Astrocyte of the cerebellum (primary cell): ENCODE results near the gene MED12L.
A peak's percentile ranks its signal among the peaks of the same experiment; 100 is the strongest.

Source experiments
- DNase-seq: peaks from one replicate; pipeline ENCODE4 v3.0.0-alpha.2; 2011; ENCODE audit warnings: low read depth
- H3K4me3 ChIP-seq: 2 replicates; pipeline ENCODE4 v1.5.1; 2011; ENCODE audit warnings: mild to moderate bottlenecking, low read depth, low read length, moderate library complexity
- CTCF ChIP-seq: IDR thresholded peaks from 2 replicates; pipeline ENCODE4 v1.5.1; 2012; ENCODE audit warnings: low read length, low read depth, moderate library complexity, mild to moderate bottlenecking; ENCODE audit errors: missing control alignments
- in situ Hi-C: cut with HindIII; loops from 2 replicates; pipeline ENCODE4 v1.10.0; 2017; ENCODE audit warnings: low sequenced_read_pairs

MED12L gene

DNA sequence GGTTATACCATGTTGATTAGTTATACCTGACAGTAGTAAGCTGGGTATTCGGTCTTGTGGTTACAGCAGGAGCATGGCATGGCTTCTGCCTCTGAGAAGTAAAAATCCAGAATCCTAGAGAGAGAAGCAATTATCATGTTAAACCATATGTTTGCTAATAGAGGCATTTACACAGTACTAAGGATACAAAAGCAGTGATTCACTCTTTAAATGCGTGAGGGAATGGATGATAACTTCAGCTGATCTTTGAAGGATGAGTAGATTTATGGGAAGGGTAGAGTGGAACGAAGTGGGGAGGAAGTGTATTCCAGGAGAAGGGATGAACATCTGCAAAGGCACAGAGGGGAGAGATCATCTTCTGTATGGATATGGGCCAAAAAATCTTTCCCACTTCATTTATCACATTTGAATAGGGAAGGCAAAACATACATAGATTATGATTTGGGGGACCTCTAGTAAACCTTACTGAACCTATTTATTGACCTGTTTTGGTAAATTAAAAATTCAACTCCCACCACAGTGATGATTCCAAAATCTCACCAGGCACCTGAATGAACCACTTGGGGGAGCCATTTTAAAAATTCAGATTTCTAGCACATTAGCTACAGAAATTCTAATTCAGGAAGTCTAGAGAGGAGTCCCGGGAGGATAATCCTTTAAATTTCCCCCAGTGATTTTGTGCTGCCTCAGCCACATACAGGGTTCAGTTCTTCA is 340.3 kb downstream of the MED12L start:
- H3K4me3 ChIP-seq: no peak overlapping the region
- in situ Hi-C loops: no loop called here
- no peak for DNase-seq
- TF ChIP-seq CTCF: no peak

DNA sequence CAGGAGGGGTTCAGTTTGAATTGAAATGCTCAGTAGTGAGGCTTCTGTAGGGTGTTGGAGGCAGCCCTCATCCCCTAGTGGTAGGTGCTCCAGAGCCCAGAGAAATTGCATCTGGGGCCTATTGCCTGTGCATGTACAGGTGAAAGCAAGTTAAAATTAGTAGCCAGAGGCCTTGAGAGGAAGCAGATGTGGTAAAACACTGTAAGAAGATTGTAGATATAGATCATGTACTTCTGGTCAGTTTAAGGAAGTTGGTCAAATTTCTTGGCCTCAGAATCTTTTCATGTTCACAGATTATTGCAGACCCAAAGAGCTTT is 340.8 kb downstream of the MED12L start:
- in situ Hi-C loops: no loop called here
- DNase-seq: no peak
- H3K4me3 ChIP-seq: no peak overlapping the region
- TF ChIP-seq CTCF: peak; percentile 28

DNA sequence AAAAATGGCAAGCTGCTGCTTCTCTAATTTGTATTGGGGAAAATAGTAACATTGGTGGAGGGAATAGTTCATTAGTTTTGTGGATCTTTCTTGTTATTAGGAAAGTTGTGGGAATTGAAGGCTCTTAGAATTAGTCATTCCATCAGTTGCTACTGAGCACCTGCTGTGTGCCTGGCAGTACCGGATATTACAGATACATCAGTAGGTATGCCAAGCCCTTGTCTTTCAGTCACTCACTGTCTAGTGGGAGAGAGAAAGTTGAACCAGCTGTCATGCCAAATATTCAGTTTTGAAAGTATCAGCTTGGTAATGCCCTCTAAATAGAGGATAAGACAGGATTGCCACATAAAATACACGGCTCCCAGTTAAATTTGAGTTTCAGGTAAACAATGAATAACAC is 342.9 kb downstream of the MED12L start:
- TF ChIP-seq CTCF: no peak
- H3K4me3 ChIP-seq: no peak overlapping the region
- no peak for DNase-seq
- in situ Hi-C loops: no loop called here

DNA sequence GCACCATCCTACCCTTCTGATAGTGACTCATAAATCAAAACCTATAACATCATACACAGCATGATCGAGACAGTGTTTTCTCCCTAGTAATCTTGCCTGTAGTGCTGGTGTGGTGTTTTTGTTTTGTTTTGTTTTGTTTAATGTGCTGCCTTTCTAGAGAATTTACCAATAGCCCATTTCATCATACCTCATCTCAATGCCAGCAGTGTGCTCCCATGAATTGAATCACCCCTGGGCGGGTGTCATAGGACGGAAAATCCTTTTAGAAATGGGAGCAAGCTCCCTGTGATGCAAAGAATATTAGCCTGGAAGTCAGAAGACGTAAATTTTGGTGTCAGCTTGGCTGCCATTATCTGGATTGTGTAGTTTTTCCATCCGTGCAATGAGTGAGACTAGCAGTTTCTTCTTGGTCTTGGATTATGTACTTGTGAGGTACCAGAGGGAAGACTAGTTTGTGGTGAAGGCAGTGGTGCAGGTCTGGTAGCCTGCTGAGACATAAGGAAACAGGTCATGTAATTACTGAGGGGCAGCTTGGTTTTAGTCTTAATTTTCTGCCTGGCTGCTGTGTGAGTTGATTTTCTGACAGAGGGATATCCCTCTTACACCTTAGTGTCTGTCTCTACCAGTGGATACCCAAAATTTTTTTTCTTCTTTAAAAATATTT is 345.5 kb downstream of the MED12L start:
- in situ Hi-C loops: no loop called here

DNA sequence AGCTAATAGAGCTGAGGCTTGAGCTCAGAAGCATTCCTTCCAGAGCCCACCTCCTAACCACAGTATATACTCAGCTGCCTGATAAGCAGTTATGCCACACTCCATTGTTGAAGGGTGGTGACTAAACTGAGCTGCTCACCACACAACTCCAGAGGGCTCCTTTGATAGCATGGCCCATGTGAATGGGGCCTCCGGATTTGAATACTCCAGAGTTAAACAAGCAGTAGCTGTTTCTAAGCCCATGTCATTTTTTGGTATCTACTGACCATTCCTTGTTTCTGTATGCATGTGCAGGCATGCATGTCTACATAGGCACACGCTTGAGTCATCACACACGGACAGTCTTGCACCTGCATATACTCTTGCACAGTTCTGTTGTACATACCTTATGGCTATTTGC is 346.5 kb downstream of the MED12L start:
- in situ Hi-C loops: no loop called here
- DNase-seq: peak; percentile 65
- no peak overlapping the region for H3K4me3 ChIP-seq
- TF ChIP-seq CTCF: no peak

More for the DNA sequence above, 345.5 kb downstream of the MED12L start:
- DNase-seq: no peak
- no peak overlapping the region for H3K4me3 ChIP-seq
- no peak for TF ChIP-seq CTCF

DNA sequence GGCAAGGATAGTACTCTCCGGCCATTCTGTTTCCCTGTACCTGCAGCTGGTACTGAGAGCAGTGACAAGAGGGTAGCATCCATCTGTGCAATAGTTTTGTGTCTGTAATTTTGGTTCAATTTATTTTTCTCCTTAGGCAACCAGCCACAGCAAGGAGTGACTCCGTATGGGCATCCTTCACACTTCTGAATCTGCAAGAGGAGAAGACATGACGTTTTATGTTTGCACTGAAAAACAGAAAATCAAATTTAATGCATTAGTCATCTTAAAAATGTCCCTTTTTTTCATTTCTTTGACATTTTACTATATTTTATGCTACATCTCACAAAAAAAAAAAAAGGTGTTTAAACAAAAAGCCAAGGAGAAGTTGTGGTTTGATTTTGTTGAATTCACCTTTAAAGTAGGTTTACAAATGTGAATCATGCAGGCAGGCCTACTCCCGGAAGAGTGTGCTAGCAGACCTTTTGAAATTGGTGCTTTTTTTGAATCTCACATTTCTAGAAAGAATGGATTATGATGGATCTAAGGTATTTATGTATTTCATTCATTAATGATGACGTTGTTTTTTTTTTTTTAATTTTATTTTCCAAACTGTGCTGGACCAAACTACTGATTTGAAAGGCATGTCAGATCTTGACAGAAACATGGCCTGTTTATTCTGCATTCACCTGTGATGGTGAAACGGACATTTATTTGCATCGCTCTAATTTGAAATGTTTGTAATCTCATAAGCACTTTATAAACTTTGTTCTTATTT is 347.3 kb downstream of the MED12L start:
- no peak overlapping the region for H3K4me3 ChIP-seq
- TF ChIP-seq CTCF: no peak
- in situ Hi-C loops: no loop called here
- DNase-seq: no peak
